HG02798 (cell line): ENCODE data around the gene MNT.

Experiments
- ATAC-seq: cut with Tn5 transposase; IDR thresholded peaks from one replicate; pipeline ENCODE4 v1.9.1; 2021; ENCODE audit warnings: mild to moderate bottlenecking; ENCODE audit not compliant: unreplicated experiment, poor library complexity

Gene MNT

DNA sequence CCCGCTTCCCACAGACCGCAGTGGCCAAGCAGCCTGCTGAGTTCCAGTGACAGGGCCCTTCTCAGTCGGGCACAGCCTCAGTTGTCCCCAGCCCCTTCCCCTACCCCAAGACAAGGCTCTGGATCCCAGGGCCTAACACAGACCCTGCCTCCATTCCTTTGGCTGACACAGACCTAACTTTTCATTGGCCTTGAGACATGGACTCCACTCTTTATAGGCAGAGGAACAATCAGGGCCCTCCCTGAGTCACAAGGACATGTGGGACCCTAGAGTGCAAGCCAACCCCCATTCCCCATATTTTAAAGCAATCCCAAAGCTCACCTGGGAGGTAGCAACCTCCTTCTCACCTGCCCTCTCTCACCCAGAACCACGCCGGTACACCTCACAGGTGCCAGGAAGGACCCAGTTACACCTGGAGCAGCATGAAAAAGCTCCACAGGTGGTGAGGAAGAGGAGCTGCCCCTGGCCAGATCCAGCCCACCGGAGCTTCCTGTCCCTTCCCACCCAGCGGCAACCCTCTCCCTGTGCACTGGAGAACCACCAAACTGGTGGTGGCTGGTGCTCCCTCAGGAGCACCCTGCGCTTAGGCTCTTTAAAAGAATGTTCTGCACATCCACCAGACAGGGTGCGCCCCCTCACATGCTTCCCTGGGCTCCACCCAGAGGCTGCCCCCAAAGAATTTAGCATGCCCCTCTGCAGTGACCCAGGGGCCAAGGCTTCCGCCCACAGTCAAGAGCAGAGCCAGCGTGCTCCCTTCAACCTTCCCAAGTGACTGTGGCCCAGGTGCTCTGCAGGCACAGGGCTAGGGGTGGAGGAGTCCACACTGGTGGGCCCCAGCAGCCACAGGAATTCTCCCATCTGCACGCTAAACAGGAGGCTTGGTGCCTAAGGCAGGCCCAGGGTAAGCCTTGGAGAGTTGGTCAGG lies 3.4 kb downstream of the MNT start:
- ATAC-seq: no peak

DNA sequence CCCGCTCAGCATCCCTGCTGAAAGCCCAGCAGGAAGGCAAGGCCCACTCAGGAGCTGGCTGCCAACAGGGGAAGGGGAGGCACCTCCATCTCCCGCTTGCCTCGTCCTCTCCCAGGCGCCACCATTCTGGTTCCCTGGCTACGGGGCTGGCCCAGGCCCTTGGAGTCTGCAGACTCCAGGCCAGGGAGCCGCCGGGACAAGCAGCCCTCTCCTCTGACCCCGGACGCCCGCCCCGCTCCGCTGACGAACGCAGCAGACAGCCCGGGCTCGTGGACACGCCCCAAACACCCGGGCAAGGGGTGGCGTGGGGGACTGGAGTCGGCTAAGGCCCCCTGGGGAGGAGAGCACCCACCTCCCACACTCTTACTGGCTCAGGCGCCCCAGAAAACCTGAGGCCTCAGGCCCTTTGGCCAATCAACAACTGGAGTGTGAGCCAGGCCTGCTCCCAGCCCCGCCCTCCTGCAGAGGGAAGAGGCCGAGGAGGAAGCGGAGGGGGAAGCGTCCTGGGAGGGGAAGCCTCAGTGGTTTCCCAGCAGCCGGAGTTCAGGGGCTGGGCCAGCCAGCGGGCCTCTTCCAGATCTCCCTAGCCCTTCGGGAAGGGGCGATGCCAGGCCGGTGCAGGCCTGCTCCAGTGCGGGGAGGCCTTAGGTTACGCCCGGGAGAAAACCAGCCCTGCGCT lies 4.2 kb downstream of the MNT start:
- ATAC-seq: no peak

DNA sequence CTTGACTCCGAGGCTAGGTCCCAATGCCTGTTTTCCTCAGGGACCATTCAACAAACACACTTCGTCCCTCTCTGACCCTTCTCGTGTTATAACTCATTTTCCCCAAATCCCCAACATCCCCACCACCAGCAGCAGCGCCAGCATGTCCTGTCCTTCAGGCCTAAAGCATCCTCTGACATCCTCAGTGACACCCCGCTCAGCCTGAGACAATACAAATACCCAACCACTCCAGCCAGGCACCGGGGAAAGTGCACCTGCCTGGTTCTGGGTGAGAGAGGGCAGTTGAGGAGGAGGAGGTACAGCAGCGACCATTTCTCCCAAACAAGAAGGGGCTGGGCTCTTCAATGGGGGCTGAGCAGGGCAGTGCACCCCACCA lies 4.7 kb downstream of the MNT start:
- no peak for ATAC-seq

DNA sequence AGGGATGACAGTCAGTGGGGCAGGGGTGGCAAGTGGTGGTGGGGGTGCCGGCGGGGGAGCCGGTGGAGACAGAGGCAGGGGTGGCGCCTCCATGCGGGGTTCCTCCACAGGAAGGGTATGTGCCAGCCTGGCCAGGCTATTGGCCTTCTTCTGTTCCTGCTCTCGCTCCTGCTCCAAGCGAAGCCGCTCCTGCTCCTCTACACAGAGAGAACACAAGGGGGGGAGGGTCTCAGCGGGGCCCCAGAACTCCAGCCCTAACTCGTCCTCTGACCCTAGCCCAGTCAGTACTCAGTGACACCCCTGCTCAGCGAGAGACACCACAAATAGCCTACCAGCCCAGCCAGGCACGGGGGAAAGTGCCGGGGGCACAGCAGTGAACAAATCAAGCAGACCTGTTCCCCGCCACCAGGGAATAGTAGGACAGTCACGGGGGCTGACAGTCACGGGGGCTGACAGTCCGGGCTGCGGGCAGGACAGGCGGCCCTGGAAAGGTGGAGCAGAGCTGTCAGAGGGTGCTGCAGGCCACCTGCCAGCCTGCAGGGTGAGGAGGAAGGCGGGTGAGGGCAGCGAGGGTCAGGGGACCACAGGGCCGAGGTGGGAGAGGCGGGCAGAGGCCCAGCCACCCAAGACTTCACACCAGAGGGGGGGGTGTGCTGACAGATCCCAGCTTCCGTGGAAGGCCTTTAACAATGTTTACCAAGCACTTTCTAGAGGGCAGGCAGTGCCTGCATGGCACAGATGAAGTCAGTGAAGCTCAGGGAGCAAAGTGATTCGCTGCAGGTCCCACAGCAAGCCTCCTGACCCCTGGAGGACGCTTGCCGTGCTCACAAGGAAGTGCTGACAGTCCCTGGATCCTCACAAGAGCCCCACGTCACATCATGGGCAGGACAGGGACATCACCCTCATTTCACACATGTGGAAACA lies 5.3 kb downstream of the MNT start:
- ATAC-seq: no peak

DNA sequence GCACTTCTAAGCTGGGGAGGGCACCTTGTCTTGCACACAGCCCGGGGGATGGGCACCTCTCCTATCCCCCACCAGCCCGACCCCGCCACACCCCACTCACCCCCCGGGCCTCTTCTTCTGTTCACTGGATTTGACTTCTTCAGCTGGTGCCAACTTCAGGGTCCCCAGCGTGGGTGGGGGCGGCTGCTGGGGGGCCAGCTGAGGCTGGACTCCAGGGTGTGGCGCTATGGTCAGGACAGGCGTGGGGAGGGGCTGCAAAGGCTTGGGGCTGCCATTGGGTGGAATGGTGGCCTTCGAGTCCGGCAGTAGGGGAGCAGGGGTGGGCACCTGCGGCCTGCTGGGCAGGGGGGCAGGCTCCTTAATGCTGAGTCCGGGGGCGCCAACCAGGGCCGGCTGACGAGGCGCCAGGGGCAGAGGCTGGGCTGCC lies 6.1 kb downstream of the MNT start:
- no peak for ATAC-seq

DNA sequence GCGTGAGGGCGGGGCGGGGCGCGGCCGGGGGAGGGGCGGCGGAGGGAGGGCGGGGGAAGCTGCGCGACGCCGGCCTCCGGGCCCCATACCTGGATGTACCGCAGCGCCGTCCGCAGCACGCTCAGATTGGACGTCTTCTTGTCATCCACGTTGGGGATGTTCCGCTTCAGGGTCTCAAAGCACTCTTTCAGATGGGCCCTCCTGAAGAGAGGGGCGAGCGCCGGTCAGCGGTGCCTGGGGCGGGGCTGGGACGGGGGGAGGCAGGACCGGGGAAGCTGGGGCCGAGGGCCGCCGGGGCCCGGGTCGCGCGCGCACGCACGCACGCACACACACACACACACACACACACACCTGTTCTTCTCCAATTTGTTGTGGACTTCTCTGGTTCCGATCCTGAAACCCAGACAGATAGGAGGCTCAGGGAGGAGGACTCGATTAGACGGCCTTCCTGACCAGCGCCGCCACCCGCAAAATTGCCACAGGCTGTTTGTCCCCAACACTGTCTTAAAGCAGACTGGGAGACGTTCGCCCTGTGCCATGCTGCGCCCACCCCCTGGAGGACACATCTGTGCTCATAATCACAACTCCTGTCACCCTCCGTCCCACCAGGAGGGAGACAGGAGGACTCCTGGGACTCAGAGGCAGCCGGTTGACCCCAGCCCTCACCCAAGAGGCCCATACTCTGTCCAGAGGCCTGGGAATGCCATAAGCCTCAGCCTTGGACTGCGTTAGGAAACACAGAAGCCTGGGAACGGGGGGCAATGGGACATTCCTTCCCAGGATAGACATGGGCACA lies 6.7 kb downstream of the MNT start:
- no peak for ATAC-seq

DNA sequence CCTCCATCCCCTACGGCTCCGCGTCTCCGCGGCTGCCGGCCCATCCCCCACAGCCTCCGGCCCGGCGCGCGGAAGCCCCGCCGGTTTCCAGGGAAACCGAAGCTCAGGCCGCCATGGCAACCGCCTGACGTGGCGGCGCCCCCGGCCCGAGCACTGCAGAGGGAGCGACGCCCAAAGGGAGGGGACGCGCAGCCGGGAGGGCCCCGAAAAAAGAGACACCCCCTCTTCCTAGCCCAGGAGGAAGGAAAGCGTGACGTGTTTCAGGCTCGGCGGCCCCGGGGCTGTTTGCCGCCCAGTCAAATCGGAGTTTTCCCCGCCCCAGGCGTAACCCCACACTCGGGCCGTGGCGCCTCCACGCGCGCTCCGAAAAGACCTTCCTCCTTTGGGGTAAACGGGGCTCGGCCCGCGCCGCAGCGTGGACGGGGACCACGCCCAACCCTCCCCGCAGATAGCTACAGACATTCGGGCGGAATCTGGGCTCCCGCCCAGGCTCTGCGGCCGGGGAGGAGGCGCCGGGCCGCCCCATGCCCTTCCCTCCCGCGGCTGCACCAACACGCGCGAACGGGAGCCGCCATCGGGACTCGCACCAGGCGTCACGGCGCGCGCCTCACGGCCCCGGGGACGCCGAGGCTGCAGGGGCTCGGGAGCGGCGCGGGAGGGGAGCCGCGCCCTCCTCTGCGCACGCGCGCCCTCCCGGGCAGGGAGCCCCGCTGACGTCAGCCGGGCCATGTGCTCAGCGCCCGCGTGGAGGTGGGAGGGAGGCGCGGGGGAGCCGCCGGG lies 7.5 kb downstream of the MNT start:
- ATAC-seq: peak; percentile 51

DNA sequence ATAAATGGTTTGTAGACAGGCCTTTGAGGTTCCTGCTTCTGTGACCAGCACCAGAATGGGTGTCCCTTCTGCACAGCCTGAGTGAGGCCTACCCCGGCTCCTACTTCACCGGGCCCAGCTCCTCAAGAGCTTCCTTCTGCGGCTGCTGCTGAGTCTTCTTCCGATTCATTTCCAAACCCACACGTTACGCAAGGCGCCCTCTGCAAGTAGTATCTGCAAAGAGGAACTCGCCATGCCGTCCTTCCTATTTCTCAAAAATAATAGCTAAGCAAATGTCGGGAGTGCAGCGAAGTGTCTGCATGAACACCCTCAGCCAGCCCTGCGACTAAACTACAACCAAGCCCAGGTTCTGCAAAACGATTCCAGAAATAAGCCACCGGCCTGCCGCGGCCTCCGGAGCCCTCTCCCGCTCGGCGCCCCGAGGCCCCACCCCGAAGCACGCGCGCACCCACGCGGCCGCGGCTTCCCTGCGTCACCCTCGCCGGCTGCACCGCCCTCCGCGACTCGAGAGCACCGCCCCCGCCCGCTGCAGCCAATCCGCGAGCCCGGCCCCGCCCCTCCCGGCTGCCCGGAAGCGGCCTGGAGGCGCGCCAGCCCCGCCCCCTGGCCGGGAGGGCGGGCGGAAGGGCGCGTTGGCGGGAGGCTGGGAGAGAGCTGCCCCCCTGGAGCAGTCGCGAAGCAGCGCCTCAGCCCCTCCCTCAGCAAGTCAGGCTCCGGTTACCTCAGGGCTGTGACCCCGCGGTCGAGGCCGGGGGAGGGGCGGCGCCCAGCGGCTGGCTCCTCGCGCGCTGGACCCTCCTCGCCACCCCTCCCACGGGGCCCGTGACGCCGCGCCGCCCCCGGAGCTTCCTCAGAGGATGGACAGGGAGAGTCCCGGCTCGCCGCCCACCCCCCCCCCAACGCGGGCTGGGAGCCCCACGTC lies 8.3 kb downstream of the MNT start:
- peak; percentile 70 for ATAC-seq

DNA sequence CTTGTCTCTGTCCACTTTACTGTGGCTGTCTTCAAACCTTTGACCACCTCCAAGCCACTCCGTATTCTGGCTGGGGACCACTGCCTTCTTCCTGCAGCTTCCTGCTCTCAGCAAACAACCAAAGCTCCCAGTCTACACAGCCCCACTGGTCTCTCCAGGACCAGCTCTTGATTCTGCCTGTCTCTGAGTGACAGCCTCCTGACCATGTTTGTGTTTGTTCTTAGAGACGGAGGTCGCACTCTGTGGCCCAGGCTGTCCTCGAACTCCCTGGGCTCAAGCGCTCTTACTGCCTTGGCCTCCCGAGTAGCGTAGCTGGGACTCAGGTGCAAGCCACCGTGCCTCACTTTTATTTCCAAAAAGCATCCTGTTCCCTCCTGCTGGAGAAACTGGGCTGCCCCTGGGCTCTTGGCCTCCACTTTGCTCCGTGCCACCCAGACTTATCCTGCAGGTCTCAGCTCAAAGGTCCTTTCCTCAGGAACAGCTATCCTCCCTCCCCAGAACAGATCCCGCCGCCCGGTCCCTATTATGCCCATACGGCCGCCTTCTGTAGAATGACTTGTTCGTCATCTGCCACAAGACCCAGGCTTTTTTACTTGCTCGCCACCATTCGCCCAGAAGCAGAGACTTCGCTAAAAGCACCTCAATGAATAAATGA lies 9.1 kb downstream of the MNT start:
- no peak for ATAC-seq

DNA sequence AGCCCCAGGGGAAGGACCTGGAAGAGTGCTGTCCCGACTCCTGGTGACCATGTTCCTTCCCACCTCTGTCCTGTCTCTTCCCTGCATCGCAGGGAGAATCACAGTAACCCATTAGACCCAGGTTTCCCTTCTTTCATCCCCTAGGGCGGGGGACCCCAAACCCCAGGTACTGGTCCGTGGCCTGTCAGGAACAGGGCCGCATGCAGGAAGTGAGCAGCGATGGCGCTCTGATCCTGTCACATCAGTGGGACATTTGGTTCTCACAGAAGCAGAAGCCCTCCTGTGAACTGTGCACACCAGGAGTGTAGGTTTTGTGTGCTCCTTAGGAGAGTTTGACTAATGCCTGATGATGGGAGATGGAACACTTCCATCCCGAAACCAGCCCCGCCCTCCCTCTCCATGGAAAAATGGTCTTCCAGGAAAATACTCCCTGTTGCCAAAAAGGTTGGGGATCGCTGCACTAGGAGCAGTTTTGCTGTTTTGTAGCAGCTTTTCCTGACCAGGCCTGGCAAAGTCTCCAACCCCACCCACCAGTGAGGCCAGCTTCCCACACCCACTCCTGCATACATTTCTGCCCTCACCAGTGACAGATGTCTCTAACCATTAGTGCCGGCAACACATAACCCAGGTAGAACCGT lies 10.5 kb downstream of the MNT start:
- ATAC-seq: no peak

DNA sequence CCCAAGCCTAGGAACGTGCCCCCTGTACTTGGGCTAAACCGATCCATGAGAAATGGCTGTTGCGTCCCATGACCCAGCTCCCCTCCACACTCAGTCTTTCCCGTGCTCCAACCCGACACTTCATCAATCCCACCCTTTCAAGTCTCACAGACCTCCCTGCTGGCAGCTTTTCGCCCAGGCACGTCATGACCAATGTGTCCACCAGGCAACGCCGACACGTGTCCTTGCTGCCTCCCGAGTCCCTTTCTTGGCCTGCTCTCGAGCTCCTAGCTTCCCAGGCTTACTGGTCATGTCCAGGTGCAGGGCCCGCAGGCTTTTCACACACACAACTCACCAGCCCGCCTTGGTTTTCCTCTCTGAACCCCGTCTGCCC lies 12.2 kb downstream of the MNT start:
- ATAC-seq: no peak

DNA sequence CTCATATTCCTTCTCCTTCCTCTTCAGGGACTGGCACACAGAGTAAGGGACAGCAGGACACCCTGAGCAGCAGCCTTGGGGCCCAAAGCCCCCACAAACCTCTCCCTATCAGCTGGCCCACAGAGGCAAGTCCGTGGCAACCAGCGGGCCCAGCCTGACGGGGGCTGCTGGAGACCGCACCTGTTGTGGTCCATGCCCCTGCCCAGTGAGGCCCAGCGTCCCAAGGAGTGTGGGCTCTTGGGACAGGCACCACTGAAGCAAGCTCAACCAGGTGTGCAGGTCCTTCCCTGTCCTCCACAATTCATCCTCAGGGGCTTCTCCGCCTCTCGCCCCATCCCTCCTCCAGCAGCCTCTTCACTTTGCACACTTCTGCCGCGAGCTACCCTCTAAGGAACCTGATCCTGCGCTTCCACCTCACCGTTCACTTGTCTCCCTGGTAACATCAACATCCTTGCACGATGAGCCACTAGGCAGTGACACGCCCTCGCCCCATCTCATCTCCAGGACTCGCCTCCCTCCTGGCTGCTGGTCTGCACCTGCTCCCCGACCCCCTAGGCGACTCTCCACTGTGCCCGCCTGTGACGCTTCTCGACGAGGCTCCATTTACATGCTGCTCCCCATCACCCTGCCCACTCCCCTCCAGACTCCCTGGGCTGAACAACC lies 12.7 kb downstream of the MNT start:
- no peak for ATAC-seq

DNA sequence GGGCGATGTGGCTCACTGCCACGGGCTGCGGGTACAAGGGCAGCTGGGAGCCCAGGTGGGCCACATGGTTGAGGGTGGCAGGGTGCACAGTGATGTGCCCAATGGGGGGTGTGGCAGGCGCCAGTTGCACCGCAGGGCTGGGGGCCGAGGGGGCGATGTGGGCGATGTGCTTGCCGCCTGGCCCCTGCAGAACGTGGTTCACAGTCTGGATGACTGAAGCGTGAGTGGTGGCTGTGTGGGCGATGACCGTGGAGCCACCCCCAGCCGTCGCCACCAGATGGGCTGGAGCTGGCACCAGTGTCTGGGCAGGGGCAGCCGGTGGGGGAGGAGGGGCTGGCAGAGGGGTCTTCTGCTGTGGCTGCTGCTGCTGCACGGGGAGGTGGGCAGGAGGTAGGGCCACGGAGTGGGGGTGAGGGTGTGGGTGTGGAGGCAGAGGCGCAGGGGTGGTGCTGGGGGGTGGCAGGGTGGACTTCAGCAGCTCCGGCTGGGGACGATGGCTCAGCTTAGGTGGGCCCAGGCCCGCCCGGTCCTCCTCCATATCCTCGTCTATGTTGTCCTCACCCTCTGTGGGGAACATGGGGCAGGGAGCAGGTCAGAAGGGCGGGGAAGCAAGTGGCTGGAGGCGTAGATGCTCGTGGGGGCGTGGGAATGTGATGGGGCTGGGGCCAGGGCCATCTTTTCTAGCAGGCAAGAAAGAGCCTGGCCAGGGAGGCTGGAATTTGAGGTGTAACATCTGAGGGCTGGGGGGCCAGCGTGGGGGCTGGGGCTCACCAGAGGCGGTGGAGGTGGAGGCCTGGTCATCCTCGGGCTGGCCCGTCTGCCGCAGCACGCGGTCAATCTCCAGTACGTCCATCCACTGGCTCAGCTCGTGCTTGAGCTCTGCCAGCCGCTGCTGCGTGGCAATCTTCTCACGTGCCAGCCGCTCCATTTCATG lies 13.5 kb downstream of the MNT start:
- no peak for ATAC-seq

DNA sequence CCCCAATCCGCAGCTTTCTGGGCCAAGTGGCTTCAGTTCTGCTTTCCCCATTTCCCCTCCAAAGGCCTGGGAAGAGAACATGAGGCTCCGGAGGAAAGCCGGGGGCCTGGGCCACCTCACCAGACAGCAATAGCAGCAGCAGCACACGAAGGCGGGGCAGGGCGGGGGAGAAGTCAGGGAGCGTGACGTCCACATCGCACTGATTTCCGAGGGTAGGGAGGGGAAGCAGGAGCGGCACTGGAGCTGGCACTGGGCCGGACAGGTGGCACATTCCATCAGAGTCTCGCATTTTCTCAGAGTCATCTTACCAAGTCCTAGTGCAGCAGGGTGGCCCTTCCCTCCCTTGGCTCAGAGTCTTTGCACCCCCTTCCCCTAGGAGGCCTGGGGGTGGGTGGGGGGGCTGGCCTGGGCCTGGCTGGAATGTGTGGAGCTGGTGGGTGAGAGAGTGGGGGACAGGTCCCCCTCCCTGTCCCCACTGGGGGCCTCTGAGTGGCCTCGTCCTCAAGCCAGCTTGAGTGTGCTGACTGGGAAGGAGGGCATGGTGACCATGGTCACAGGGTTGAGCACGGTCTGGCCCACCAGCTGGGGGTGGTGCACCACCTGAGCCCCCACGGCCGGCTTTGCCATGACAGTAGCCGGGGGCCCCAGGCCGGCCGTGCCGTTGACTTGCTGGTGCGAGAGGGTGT lies 14.3 kb downstream of the MNT start:
- ATAC-seq: no peak
